ENCODE measurements around the gene UNC119B.
A peak's percentile ranks its signal among the peaks of the same experiment; 100 is the strongest.

UNC119B gene

DNA sequence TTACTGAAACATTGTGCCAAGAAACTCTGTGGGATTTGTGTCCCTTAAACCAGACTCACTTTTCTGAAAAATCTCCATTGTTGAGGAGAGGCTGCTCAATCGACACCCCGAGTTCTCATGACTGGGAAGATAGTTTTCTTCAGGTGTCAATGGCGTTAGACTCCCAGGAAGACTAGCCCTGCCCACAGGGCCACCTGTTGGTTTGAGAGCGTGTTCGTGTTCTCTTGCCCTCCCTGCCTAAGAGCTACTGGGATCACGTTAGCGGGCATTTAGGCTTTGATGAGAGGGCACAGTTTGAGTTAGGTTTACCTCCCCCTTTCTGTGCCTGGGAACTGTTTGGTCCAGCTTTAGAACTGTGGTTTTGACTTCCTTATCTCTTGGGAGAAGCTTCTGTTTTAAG, 10.7 kb upstream of the UNC119B start:
- no peak for DNase-seq (ENCODE audit: low read depth in 1 of 2, low spot score in 1 of 2)
- H3K27me3 ChIP-seq (ENCODE audit: insufficient read depth, poor library complexity, severe bottlenecking): no peaks in the 10 kb centered on the region
- TF ChIP-seq POLR2AphosphoS5 (IDR thresholded peaks at IDR 0.05; ENCODE audit: low read depth) (no peak), SPI1 (IDR thresholded peaks at IDR 0.05; ENCODE audit: borderline replicate concordance, low read depth) (no peak), GABPA (IDR thresholded peaks at IDR 0.05; ENCODE audit: low read depth) (no peak)
- TF ChIP-seq, protein P1, sequence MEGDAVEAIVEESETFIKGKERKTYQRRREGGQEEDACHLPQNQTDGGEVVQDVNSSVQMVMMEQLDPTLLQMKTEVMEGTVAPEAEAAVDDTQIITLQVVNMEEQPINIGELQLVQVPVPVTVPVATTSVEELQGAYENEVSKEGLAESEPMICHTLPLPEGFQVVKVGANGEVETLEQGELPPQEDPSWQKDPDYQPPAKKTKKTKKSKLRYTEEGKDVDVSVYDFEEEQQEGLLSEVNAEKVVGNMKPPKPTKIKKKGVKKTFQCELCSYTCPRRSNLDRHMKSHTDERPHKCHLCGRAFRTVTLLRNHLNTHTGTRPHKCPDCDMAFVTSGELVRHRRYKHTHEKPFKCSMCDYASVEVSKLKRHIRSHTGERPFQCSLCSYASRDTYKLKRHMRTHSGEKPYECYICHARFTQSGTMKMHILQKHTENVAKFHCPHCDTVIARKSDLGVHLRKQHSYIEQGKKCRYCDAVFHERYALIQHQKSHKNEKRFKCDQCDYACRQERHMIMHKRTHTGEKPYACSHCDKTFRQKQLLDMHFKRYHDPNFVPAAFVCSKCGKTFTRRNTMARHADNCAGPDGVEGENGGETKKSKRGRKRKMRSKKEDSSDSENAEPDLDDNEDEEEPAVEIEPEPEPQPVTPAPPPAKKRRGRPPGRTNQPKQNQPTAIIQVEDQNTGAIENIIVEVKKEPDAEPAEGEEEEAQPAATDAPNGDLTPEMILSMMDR (IDR thresholded peaks at IDR 0.05; ENCODE audit: insufficient read depth, low read length): no peak
- TF ChIP-seq, protein P2, sequence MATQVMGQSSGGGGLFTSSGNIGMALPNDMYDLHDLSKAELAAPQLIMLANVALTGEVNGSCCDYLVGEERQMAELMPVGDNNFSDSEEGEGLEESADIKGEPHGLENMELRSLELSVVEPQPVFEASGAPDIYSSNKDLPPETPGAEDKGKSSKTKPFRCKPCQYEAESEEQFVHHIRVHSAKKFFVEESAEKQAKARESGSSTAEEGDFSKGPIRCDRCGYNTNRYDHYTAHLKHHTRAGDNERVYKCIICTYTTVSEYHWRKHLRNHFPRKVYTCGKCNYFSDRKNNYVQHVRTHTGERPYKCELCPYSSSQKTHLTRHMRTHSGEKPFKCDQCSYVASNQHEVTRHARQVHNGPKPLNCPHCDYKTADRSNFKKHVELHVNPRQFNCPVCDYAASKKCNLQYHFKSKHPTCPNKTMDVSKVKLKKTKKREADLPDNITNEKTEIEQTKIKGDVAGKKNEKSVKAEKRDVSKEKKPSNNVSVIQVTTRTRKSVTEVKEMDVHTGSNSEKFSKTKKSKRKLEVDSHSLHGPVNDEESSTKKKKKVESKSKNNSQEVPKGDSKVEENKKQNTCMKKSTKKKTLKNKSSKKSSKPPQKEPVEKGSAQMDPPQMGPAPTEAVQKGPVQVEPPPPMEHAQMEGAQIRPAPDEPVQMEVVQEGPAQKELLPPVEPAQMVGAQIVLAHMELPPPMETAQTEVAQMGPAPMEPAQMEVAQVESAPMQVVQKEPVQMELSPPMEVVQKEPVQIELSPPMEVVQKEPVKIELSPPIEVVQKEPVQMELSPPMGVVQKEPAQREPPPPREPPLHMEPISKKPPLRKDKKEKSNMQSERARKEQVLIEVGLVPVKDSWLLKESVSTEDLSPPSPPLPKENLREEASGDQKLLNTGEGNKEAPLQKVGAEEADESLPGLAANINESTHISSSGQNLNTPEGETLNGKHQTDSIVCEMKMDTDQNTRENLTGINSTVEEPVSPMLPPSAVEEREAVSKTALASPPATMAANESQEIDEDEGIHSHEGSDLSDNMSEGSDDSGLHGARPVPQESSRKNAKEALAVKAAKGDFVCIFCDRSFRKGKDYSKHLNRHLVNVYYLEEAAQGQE (IDR thresholded peaks at IDR 0.05; ENCODE audit: insufficient replicate concordance, low read depth): no peak
- H3K4me3 ChIP-seq (replicated peaks; ENCODE audit: insufficient read depth, low read length): no peak overlapping the region
- peak overlapping the region; percentile 52; the same call in 1 of the 2 replicates for H3K27ac ChIP-seq (replicated peaks)

DNA sequence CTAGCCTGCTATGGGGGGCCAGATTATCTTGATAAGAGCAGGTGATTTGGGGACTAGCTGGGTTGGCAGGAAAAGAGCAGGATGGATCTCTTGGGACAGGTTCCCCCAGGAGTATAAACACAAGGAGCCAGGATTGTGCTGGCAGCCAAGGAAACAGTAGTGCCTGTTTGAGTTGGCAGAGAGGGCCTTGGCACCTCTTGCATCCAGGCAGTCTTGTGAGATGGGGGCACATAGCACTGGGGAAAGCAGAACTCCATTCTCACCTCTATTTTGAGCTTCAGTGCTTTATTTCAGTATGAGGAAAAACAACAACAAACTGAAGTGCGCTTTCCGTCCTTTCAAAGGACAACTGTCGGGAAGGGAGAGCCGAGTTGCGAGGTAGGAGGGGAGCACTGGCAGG, 9.4 kb upstream of the UNC119B start:
- TF ChIP-seq SPI1 (IDR thresholded peaks at IDR 0.05; ENCODE audit: borderline replicate concordance, low read depth) (no peak), POLR2AphosphoS5 (IDR thresholded peaks at IDR 0.05; ENCODE audit: low read depth) (no peak)
- Histone ChIP-seq H3K27me3 (ENCODE audit: insufficient read depth, poor library complexity, severe bottlenecking) (no peaks in the 10 kb centered on the region), H3K27ac (replicated peaks) (no peak overlapping the region), H3K4me3 (replicated peaks; ENCODE audit: insufficient read depth, low read length) (no peak overlapping the region)
- no peak for DNase-seq (ENCODE audit: low read depth in 1 of 2, low spot score in 1 of 2)

DNA sequence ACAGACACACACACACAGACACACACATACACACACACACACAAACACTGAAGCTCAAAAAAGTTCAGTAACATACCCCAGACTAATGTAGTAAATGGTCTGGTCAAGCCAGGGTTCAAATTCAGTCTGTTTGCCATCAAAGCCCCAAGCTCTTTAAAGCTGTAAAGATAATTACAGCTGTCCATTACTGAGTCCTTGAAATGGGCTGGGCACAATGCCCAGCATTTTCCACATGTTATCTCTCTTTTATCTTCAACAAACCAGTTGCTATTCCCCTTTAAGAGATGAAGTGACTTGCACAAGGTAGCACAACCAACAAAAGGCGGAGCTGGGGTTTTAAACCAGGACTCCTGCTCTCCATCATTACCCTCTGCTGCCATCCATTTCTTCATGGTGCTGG, 7.6 kb upstream of the UNC119B start:
- Histone ChIP-seq H3K27me3 (ENCODE audit: insufficient read depth, poor library complexity, severe bottlenecking) (no peaks in the 10 kb centered on the region), H3K27ac (replicated peaks) (no peak overlapping the region), H3K4me3 (replicated peaks; ENCODE audit: insufficient read depth, low read length) (no peak overlapping the region)
- no peak for DNase-seq (ENCODE audit: low read depth in 1 of 2, low spot score in 1 of 2)
- TF ChIP-seq, protein P1 (IDR thresholded peaks at IDR 0.05; ENCODE audit: insufficient read depth, low read length): no peak
- TF ChIP-seq POLR2AphosphoS5 (IDR thresholded peaks at IDR 0.05; ENCODE audit: low read depth) (no peak), SPI1 (IDR thresholded peaks at IDR 0.05; ENCODE audit: borderline replicate concordance, low read depth) (no peak), GABPA (IDR thresholded peaks at IDR 0.05; ENCODE audit: low read depth) (no peak)
- TF ChIP-seq, protein P2 (IDR thresholded peaks at IDR 0.05; ENCODE audit: insufficient replicate concordance, low read depth): no peak

DNA sequence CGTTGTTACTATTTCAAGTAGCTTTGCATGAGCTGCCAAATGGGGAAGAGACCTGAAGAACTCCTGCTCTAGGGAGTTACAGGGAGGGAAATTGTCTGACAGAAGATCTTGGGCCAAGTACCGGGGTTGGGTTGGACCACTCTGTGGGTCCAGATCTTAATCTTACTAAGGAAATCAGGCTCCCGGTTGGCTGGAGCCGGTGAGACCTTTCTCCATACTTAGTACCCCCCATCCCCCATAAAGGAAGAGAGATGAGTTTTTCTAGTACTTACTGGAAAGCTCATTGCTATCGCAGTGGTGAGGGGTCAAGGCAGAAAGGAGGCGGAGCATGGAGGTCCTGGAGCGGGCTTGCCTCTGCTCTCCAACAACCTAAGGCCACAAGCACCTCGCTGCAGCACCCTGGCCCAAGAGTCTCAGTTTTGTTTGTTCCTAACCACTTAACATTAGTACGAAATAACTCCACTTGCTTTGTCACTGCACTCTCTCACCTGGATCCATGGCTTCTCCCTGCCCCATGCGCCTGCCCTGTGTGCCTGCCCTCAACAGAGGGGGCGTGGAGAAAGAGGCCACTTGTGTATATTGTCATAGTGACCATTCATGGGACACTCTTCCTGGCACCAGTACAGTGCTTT, 6.8 kb upstream of the UNC119B start:
- Histone ChIP-seq H3K4me3 (replicated peaks; ENCODE audit: insufficient read depth, low read length) (no peak overlapping the region), H3K27me3 (ENCODE audit: insufficient read depth, poor library complexity, severe bottlenecking) (no peaks in the 10 kb centered on the region), H3K27ac (replicated peaks) (no peak overlapping the region)
- no peak for DNase-seq (ENCODE audit: low read depth in 1 of 2, low spot score in 1 of 2)
- TF ChIP-seq POLR2AphosphoS5 (IDR thresholded peaks at IDR 0.05; ENCODE audit: low read depth): no peak
- TF ChIP-seq, protein P2 (IDR thresholded peaks at IDR 0.05; ENCODE audit: insufficient replicate concordance, low read depth): no peak
- TF ChIP-seq GABPA (IDR thresholded peaks at IDR 0.05; ENCODE audit: low read depth): no peak
- TF ChIP-seq, protein P1 (IDR thresholded peaks at IDR 0.05; ENCODE audit: insufficient read depth, low read length): no peak
- TF ChIP-seq SPI1 (IDR thresholded peaks at IDR 0.05; ENCODE audit: borderline replicate concordance, low read depth): no peak
